ENCODE measurements around the gene TBXAS1.

GRCh38 chr7:139913021-139913844 lies 84.2 kb downstream of the TBXAS1 start:
- no peak for TF ChIP-seq CTCF (tag by site-specific recombination; IDR thresholded peaks at IDR 0.05)
- TF ChIP-seq ZFP3 (tag by site-specific recombination; IDR thresholded peaks at IDR 0.05; ENCODE audit: low read depth): no peak
- TF ChIP-seq ZNF362 (tag by site-specific recombination; IDR thresholded peaks at IDR 0.05): no peak
- no peak for TF ChIP-seq ZNF239 (tag by site-specific recombination; IDR thresholded peaks at IDR 0.05)
- TF ChIP-seq ZNF76 (tag by site-specific recombination; IDR thresholded peaks at IDR 0.05; ENCODE audit: borderline replicate concordance, low read depth): no peak
- no peak for TF ChIP-seq HOXC10 (CRISPR knock-in tag; IDR thresholded peaks at IDR 0.05)
- TF ChIP-seq BCL11A (tag by site-specific recombination; IDR thresholded peaks at IDR 0.05; ENCODE audit: low read depth): no peak
- TF ChIP-seq ZNF350 (tag by site-specific recombination; IDR thresholded peaks at IDR 0.05): no peak
- no peak for TF ChIP-seq TCF7L2 (IDR thresholded peaks at IDR 0.05; ENCODE audit: borderline replicate concordance, low read depth, low read length)
- TF ChIP-seq ZNF707 (tag by site-specific recombination; IDR thresholded peaks at IDR 0.05): no peak
- no peak for TF ChIP-seq ZNF335 (tag by site-specific recombination; conservative IDR thresholded peaks at IDR 0.05)
- TF ChIP-seq KLF8 (tag by site-specific recombination; IDR thresholded peaks at IDR 0.05): no peak
- no peak for TF ChIP-seq REPIN1 (tag by site-specific recombination; IDR thresholded peaks at IDR 0.05; ENCODE audit: low read depth)
- no peak for TF ChIP-seq ZNF658 (tag by site-specific recombination; IDR thresholded peaks at IDR 0.05)
